ENCODE results near the gene EEF1AKMT3. TPM values are rescaled to one million over a fixed set of nuclear protein-coding genes. Genes with fewer than 3 reads are reported as not detected.

Gene EEF1AKMT3
- total and polyA plus RNA-seq, 2 of the 4 experiments (the other 2 are of a cell fraction) = 3.2 to 8.1 TPM

DNA sequence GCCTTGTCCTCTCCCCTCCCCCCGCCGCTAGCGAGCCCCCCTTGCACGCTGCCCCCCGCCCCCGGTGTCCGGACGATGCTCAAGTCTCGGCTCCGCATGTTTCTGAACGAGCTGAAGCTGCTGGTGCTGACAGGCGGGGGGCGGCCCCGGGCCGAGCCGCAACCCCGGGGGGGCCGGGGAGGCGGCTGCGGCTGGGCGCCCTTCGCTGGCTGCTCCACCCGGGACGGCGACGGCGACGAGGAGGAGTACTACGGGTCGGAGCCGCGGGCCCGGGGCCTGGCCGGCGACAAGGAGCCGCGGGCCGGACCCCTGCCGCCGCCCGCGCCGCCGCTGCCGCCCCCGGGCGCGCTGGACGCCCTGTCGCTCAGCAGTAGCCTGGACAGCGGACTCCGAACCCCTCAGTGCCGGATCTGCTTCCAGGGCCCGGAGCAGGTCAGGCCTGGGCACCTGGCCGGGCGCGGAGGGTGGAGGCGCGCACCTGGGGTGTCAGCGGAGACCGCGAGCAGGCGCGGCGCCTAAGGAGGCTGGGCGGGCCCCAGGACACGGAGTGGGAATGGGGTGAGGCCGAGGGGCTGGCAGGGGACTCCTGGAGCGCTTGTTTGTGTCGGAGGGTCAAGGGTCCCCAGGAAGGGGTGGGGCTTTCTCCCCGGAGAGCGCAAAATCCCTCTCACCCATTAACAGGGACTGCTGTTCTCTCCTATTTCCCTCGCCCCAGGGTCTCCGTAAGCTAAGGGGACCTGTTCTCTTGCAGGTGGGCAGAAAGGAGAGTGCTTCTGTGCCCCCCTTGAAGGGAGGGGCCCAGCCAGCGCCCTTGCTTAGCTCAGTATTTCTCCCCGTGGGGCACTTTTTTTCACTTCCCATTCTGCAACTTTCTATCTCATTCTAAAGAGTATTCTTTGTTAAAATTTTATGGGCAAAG lies 16.7 kb upstream of the EEF1AKMT3 start:
- Histone ChIP-seq H3K4me1 (ENCODE audit: control insufficient read depth, insufficient read depth, low read length) (peaks cover 7% of the 10 kb centered on the region), H2AK9ac (replicated peaks; ENCODE audit: low read depth, low read length, poor library complexity) (peak overlapping the region; percentile 3), H3K36me3 (ENCODE audit: control insufficient read depth, insufficient read depth, low read length) (peaks cover 13% of the 10 kb centered on the region), H3K56ac (ENCODE audit: extremely low read depth, insufficient read depth, low read length) (no peak overlapping the region), H4K5ac (ENCODE audit: low read depth, low read length) (no peak overlapping the region), H2AK5ac (ENCODE audit: low read depth, low read length) (no peak overlapping the region), H3K18ac (ENCODE audit: low read depth, low read length) (no peak overlapping the region), H2AFZ (replicated peaks; ENCODE audit: low read length, poor library complexity) (peak overlapping the region; percentile 82), H2BK20ac (ENCODE audit: low read depth, low read length) (no peak overlapping the region), H2BK5ac (ENCODE audit: low read depth, low read length, poor library complexity, severe bottlenecking) (no peak overlapping the region), H3K23ac (ENCODE audit: low read depth, low read length) (no peak overlapping the region; the same call in 1 of the 2 replicates), H4K20me1 (ENCODE audit: insufficient read depth, low read length) (peaks cover 1% of the 10 kb centered on the region; the same call in 1 of the 2 replicates), H2BK15ac (ENCODE audit: low read depth, low read length) (no peak overlapping the region), H3K4me3 (ENCODE audit: insufficient read depth, low read depth, low read length) (peak overlapping the region; percentile 59), H3K4ac (ENCODE audit: low read depth, low read length) (no peak overlapping the region), H3K9ac (ENCODE audit: low read depth, low read length) (peak overlapping the region; percentile 28; the same call in 1 of the 2 replicates), H3K79me1 (ENCODE audit: low read depth in 1 of 2, low read length in 2 of 2) (peaks cover 9 to 18% of the 10 kb centered on the region in 2 experiments; a peak in 3 of 4 replicates), H3K14ac (replicated peaks; ENCODE audit: low read depth, low read length) (no peak overlapping the region), H3K27me3 (ENCODE audit: control insufficient read depth, insufficient read depth, low read length) (peaks cover 10% of the 10 kb centered on the region), H4K91ac (ENCODE audit: insufficient read depth, low read depth, low read length) (no peak overlapping the region), H3K27ac (ENCODE audit: insufficient read depth, low read length) (no peak overlapping the region; the same call in 1 of the 2 replicates), H3K9me3 (ENCODE audit: control insufficient read depth, insufficient read depth, low read length) (no peaks in the 10 kb centered on the region), H3K4me2 (ENCODE audit: low read depth, low read length) (peak overlapping the region; percentile 81), H2BK120ac (ENCODE audit: low read depth, low read length) (no peak overlapping the region), H3K9me1 (ENCODE audit: insufficient read depth, low read length) (peaks cover 10% of the 10 kb centered on the region), H4K8ac (ENCODE audit: low read depth in 2 of 2, low read length in 2 of 2) (no peak overlapping the region)
- dilution Hi-C loops (cut with HindIII; ENCODE audit: low sequenced_read_pairs, unreplicated experiment) (no loop called here), in situ Hi-C loops (cut with MboI; ENCODE audit: low sequenced_read_pairs) (no loop called here), intact Hi-C loops (cut with micrococcal nuclease) (no loop called here)
- TF ChIP-seq BHLHE40 (IDR thresholded peaks at IDR 0.05; ENCODE audit: low read depth, low read length) = no peak
- no peak for TF ChIP-seq ELK1 (IDR thresholded peaks at IDR 0.05; ENCODE audit: borderline replicate concordance, low read depth, low read length)
- TF ChIP-seq, protein P1, sequence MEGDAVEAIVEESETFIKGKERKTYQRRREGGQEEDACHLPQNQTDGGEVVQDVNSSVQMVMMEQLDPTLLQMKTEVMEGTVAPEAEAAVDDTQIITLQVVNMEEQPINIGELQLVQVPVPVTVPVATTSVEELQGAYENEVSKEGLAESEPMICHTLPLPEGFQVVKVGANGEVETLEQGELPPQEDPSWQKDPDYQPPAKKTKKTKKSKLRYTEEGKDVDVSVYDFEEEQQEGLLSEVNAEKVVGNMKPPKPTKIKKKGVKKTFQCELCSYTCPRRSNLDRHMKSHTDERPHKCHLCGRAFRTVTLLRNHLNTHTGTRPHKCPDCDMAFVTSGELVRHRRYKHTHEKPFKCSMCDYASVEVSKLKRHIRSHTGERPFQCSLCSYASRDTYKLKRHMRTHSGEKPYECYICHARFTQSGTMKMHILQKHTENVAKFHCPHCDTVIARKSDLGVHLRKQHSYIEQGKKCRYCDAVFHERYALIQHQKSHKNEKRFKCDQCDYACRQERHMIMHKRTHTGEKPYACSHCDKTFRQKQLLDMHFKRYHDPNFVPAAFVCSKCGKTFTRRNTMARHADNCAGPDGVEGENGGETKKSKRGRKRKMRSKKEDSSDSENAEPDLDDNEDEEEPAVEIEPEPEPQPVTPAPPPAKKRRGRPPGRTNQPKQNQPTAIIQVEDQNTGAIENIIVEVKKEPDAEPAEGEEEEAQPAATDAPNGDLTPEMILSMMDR (conservative IDR thresholded peaks at IDR 0.05; ENCODE audit: low read depth, low read length) = no peak
- no peak for TF ChIP-seq NFE2L2 (IDR thresholded peaks at IDR 0.05; ENCODE audit: low read depth, low read length)
- no peak for TF ChIP-seq RCOR1 (IDR thresholded peaks at IDR 0.05; ENCODE audit: insufficient replicate concordance, low read length)
- no peak for TF ChIP-seq RAD21 (IDR thresholded peaks at IDR 0.05; ENCODE audit: low read length)
- no peak for TF ChIP-seq MAFK (IDR thresholded peaks at IDR 0.05; ENCODE audit: low read depth, low read length)
- TF ChIP-seq POLR2A (IDR thresholded peaks at IDR 0.05; ENCODE audit: low read depth, low read length) = no peak
- WGBS, 2 experiments (ENCODE audit: extremely low coverage in 2 of 2, insufficient read length in 1 of 2) = 1% methylated on average over 41 of the region's 76 CpGs; no CpG with 5 or more reads in 1 of the 2 experiments
- ChIA-PET CTCF (interaction anchor here (0.6 kb wide), 1 partner anchor 11 kb away, joined by 3 read pairs; the partner anchor contains the start of gene CYP27B1), POLR2A (ENCODE audit: unreplicated experiment) (no interaction called here)
- BruUV-seq (replicated peaks) = no TSS peak
- DNase-seq = no peak
- ATAC-seq (ENCODE audit: low read depth) = no peak
